ENCODE measurements around the gene CAPN12.

GRCh38 chr19:38682872-38683392 is 61.3 kb downstream of the CAPN12 start:
- no peak for TF ChIP-seq CTCF (IDR thresholded peaks at IDR 0.05; ENCODE audit: low read depth, low read length, missing input control)
- TF ChIP-seq ATF3 (IDR thresholded peaks at IDR 0.05), result no peak
- TF ChIP-seq REST (IDR thresholded peaks at IDR 0.05), result no peak
- TF ChIP-seq ZBTB33 (IDR thresholded peaks at IDR 0.05), result no peak
- TF ChIP-seq RAD21 (IDR thresholded peaks at IDR 0.05), result no peak
- no peak for TF ChIP-seq MAX (IDR thresholded peaks at IDR 0.05)
- TF ChIP-seq SP1 (IDR thresholded peaks at IDR 0.05), result no peak
- no peak for TF ChIP-seq EGR1 (IDR thresholded peaks at IDR 0.05; ENCODE audit: low read depth in 2 of 2)
- TF ChIP-seq GABPA (IDR thresholded peaks at IDR 0.05 in 1 of 2, conservative IDR thresholded peaks at IDR 0.05 in 1 of 2), result no peak
- TF ChIP-seq FOXA2 (IDR thresholded peaks at IDR 0.05), result no peak
- TF ChIP-seq TAF1 (conservative IDR thresholded peaks at IDR 0.05), result no peak
- TF ChIP-seq JUND (IDR thresholded peaks at IDR 0.05), result no peak
- no peak for TF ChIP-seq RXRA (IDR thresholded peaks at IDR 0.05)
